ENCODE data around the gene NDUFS7. TPM values are rescaled to one million over a fixed set of nuclear protein-coding genes. Genes with fewer than 3 reads are reported as not detected.
A peak's percentile ranks its signal among the peaks of the same experiment; 100 is the strongest.

The NDUFS7 gene
- total RNA-seq, 1 experiment from 2014 or later: 49.5 TPM

GRCh38 chr19:1377176-1377964 is 6.3 kb upstream of the NDUFS7 start:
- Histone ChIP-seq H3K36me3 (no peaks in the 10 kb centered on the region), H3K27me3 (no peaks in the 10 kb centered on the region), H3K9me3 (no peaks in the 10 kb centered on the region), H3K4me3 (no peak overlapping the region)
- no peak for DNase-seq

GRCh38 chr19:1377965-1378785 is 5.5 kb upstream of the NDUFS7 start:
- Histone ChIP-seq H3K9me3 (no peaks in the 10 kb centered on the region), H3K4me3 (no peak overlapping the region), H3K36me3 (no peaks in the 10 kb centered on the region), H3K27me3 (no peaks in the 10 kb centered on the region)
- no peak for DNase-seq

GRCh38 chr19:1379126-1379905 is 4.4 kb upstream of the NDUFS7 start:
- H3K27me3 ChIP-seq: no peaks in the 10 kb centered on the region
- DNase-seq: no peak
- no peaks in the 10 kb centered on the region for H3K36me3 ChIP-seq

GRCh38 chr19:1379961-1380489 is 3.7 kb upstream of the NDUFS7 start:
- H3K36me3 ChIP-seq: no peaks in the 10 kb centered on the region

More at GRCh38 chr19:1379126-1379905, 4.4 kb upstream of the NDUFS7 start:
- H3K9me3 ChIP-seq: no peaks in the 10 kb centered on the region
- no peak overlapping the region for H3K4me3 ChIP-seq

GRCh38 chr19:1382250-1382649 is 1.5 kb upstream of the NDUFS7 start:
- no peak overlapping the region for H3K4me3 ChIP-seq
- no peaks in the 10 kb centered on the region for H3K27me3 ChIP-seq
- no peaks in the 10 kb centered on the region for H3K9me3 ChIP-seq
- no peak for DNase-seq
- no peaks in the 10 kb centered on the region for H3K36me3 ChIP-seq

More at GRCh38 chr19:1379961-1380489, 3.7 kb upstream of the NDUFS7 start:
- no peak for DNase-seq
- Histone ChIP-seq H3K4me3 (no peak overlapping the region), H3K9me3 (no peaks in the 10 kb centered on the region), H3K27me3 (no peaks in the 10 kb centered on the region)

- no peak overlapping the region for H3K4me3 ChIP-seq
- no peak for DNase-seq
- H3K36me3 ChIP-seq: no peaks in the 10 kb centered on the region
- no peaks in the 10 kb centered on the region for H3K9me3 ChIP-seq
- H3K27me3 ChIP-seq: no peaks in the 10 kb centered on the region
These were observed 743 bp upstream of the NDUFS7 start for GRCh38 chr19:1383017-1383311.

- peak overlapping the region; percentile 69 for H3K4me3 ChIP-seq
- no peak for DNase-seq
- no peaks in the 10 kb centered on the region for H3K27me3 ChIP-seq
- H3K9me3 ChIP-seq: no peaks in the 10 kb centered on the region
- 0 out of 2 replicates have a peak, but pooled peaks cover under 1% of the 10 kb centered on the region for H3K36me3 ChIP-seq
These were observed 367 bp downstream of the NDUFS7 start for GRCh38 chr19:1384085-1384462.

- Histone ChIP-seq H3K4me3 (peak overlapping the region; percentile 69), H3K36me3 (0 out of 2 replicates have a peak, but pooled peaks cover 2% of the 10 kb centered on the region), H3K9me3 (no peaks in the 10 kb centered on the region), H3K27me3 (no peaks in the 10 kb centered on the region)
- no peak for DNase-seq
These were observed 887 bp downstream of the NDUFS7 start for GRCh38 chr19:1384478-1385110.

- no peak for DNase-seq
- H3K9me3 ChIP-seq: no peaks in the 10 kb centered on the region
- no peaks in the 10 kb centered on the region for H3K27me3 ChIP-seq
- H3K4me3 ChIP-seq: no peak overlapping the region
- 0 out of 2 replicates have a peak, but pooled peaks cover 2% of the 10 kb centered on the region for H3K36me3 ChIP-seq
These were observed 2.1 kb downstream of the NDUFS7 start for GRCh38 chr19:1385816-1386215.

- no peak overlapping the region for H3K4me3 ChIP-seq
- no peak for DNase-seq
- no peaks in the 10 kb centered on the region for H3K9me3 ChIP-seq
These were observed 3.4 kb downstream of the NDUFS7 start for GRCh38 chr19:1386945-1387683.

GRCh38 chr19:1387684-1388636 is 4.3 kb downstream of the NDUFS7 start:
- H3K4me3 ChIP-seq: no peak overlapping the region
- no peak for DNase-seq
- H3K27me3 ChIP-seq: no peaks in the 10 kb centered on the region
- no peaks in the 10 kb centered on the region for H3K9me3 ChIP-seq
- 0 out of 2 replicates have a peak, but pooled peaks cover 2% of the 10 kb centered on the region for H3K36me3 ChIP-seq

More at GRCh38 chr19:1386945-1387683, 3.4 kb downstream of the NDUFS7 start:
- 0 out of 2 replicates have a peak, but pooled peaks cover 2% of the 10 kb centered on the region for H3K36me3 ChIP-seq
- no peaks in the 10 kb centered on the region for H3K27me3 ChIP-seq

- no peaks in the 10 kb centered on the region for H3K9me3 ChIP-seq
- DNase-seq: no peak
- 0 out of 2 replicates have a peak, but pooled peaks cover 2% of the 10 kb centered on the region for H3K36me3 ChIP-seq
- no peaks in the 10 kb centered on the region for H3K27me3 ChIP-seq
- no peak overlapping the region for H3K4me3 ChIP-seq
These were observed 4.9 kb downstream of the NDUFS7 start for GRCh38 chr19:1388637-1389026.

GRCh38 chr19:1389033-1389940 is 5.6 kb downstream of the NDUFS7 start:
- 0 out of 2 replicates have a peak, but pooled peaks cover 2% of the 10 kb centered on the region for H3K36me3 ChIP-seq
- H3K9me3 ChIP-seq: no peaks in the 10 kb centered on the region
- no peak for DNase-seq
- no peaks in the 10 kb centered on the region for H3K27me3 ChIP-seq
- H3K4me3 ChIP-seq: no peak overlapping the region
